SK-MEL-5 (cell line): ENCODE data around the gene KIR3DL3. TPM values are rescaled to one million over a fixed set of nuclear protein-coding genes. Genes with fewer than 3 reads are reported as not detected.
A peak's percentile ranks its signal among the peaks of the same experiment; 100 is the strongest.
"Not testable (repeated sequence)": the region's sequence is repeated elsewhere in the genome, so short reads cannot be mapped to it uniquely, and the experiment has no call there.

Experiments used
- DNase-seq: peaks from one replicate; pipeline ENCODE4 v3.0.0-alpha.2; 2016; ENCODE audit warnings: low read depth, low spot score
- in situ Hi-C: cut with HindIII; loops from 2 replicates; pipeline ENCODE4 v1.10.0; 2016; ENCODE audit warnings: low sequenced_read_pairs, high pct_unique_total_duplicates, low pct_unique_long_range_greater_than_20kb
- polyA plus RNA-seq, 2 experiments: library from polyadenylated mRNA; depleted of rRNA; stranded (reverse); fragments of >200 nt; gene quantifications; 2 replicates each; pipeline ENCODE4 v1.2.3, GENCODE V29; 2015
- total RNA-seq: library from RNA; depleted of rRNA; stranded (reverse); fragments of >200 nt; shearing (Covaris generic); gene quantifications from 2 replicates; pipeline ENCODE4 v1.2.3, GENCODE V29; 2014; rRNA removed

Gene KIR3DL3
- not detected in 2 replicates for total RNA-seq
- polyA plus RNA-seq (2015; cell fraction: cytosol; rRNA removed), result not detected in 2 replicates
- polyA plus RNA-seq (2015; cell fraction: nucleus; rRNA removed), result not detected in 2 replicates

GRCh38 chr19:54724142-54724541, at the start of gene KIR3DL3:
KIR3DL3 (plus strand) TSS chr19:54724442; CDS start chr19:54724497, 55 bp downstream.
- DNase-seq, result no peak
- in situ Hi-C loops, result no loop called here

- in situ Hi-C loops, result not testable (repeated sequence)
These were observed 47.9 kb upstream of the KIR3DL3 start for GRCh38 chr19:54676210-54676834.

GRCh38 chr19:54677217-54677616, 47.0 kb upstream of the KIR3DL3 start:
- in situ Hi-C loops, result no loop called here
- no peak for DNase-seq

More at GRCh38 chr19:54676210-54676834, 47.9 kb upstream of the KIR3DL3 start:
- DNase-seq, result peak; percentile 56

- DNase-seq, in situ Hi-C loops: not testable (repeated sequence)
These were observed 42.6 kb upstream of the KIR3DL3 start for GRCh38 chr19:54681596-54681995.

- DNase-seq, result no peak
- in situ Hi-C loops, result no loop called here
These were observed 41.9 kb upstream of the KIR3DL3 start for GRCh38 chr19:54682306-54682856.

- DNase-seq, result peak; percentile 83
These were observed 39.7 kb upstream of the KIR3DL3 start for GRCh38 chr19:54684527-54684926.

GRCh38 chr19:54691582-54692297, 32.5 kb upstream of the KIR3DL3 start:
- no peak for DNase-seq
- in situ Hi-C loops, result no loop called here

More at GRCh38 chr19:54684527-54684926, 39.7 kb upstream of the KIR3DL3 start:
- in situ Hi-C loops, result no loop called here

- in situ Hi-C loops, result no loop called here
These were observed 32.0 kb upstream of the KIR3DL3 start for GRCh38 chr19:54692298-54692615.

GRCh38 chr19:54694648-54695047, 29.6 kb upstream of the KIR3DL3 start:
- in situ Hi-C loops, result no loop called here
- DNase-seq, result no peak

More at GRCh38 chr19:54692298-54692615, 32.0 kb upstream of the KIR3DL3 start:
- no peak for DNase-seq

GRCh38 chr19:54696117-54696548, 28.1 kb upstream of the KIR3DL3 start:
- in situ Hi-C loops, result no loop called here
- no peak for DNase-seq

- DNase-seq, result no peak
- in situ Hi-C loops, result no loop called here
These were observed 27.5 kb upstream of the KIR3DL3 start for GRCh38 chr19:54696766-54697165.

- DNase-seq, in situ Hi-C loops: not testable (repeated sequence)
These were observed 26.5 kb upstream of the KIR3DL3 start for GRCh38 chr19:54697716-54698115.

- no peak for DNase-seq
- in situ Hi-C loops, result no loop called here
These were observed 19.3 kb upstream of the KIR3DL3 start for GRCh38 chr19:54704928-54705327.

- no peak for DNase-seq
- in situ Hi-C loops, result no loop called here
These were observed 16.3 kb upstream of the KIR3DL3 start for GRCh38 chr19:54707962-54708361.

GRCh38 chr19:54708781-54709180, 15.5 kb upstream of the KIR3DL3 start:
- no peak for DNase-seq
- in situ Hi-C loops, result no loop called here

GRCh38 chr19:54709212-54709948, 14.9 kb upstream of the KIR3DL3 start:
- in situ Hi-C loops, result no loop called here
- DNase-seq, result no peak

GRCh38 chr19:54709956-54710355, 14.3 kb upstream of the KIR3DL3 start:
- DNase-seq, in situ Hi-C loops: not testable (repeated sequence)

GRCh38 chr19:54724644-54725043, 402 bp downstream of the KIR3DL3 start:
- in situ Hi-C loops, result no loop called here

More at GRCh38 chr19:54724644-54725043, 402 bp downstream of the KIR3DL3 start:
- DNase-seq, result no peak
